ENCODE measurements around the gene ATAD3B.
"Not testable (repeated sequence)": the region's sequence is repeated elsewhere in the genome, so short reads cannot be mapped to it uniquely, and the experiment has no call there.

Gene ATAD3B

GRCh38 chr1:1511533-1512285 is 40.1 kb downstream of the ATAD3B start, which contains the start of gene ATAD3A:
ATAD3A (plus strand) TSS chr1:1512162; CDS start chr1:1512269, 107 bp downstream.
- peak; percentile 99 for DNase-seq (ENCODE audit: low spot score)

DNA sequence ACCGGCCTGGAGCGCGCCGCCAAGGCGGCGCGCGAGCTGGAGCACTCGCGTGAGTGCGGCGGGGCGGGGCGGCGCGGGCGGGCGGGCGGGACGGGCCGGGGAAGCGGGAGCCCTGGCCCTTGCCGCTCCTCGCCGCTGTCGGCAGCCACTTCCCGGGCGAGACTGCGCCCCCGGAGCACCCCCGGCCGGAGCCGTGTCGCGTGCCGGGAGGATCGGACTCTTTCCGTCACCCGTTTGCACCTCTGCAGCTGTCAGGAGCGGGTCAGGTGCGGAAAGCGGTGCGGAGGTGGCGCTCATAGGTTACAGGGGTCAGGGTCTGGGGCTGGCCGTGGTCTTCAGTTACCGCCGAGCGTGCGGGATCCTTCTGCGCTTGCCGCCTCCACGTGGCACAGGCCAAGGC is 40.9 kb downstream of the ATAD3B start:
- DNase-seq (ENCODE audit: low spot score): not testable (repeated sequence)

DNA sequence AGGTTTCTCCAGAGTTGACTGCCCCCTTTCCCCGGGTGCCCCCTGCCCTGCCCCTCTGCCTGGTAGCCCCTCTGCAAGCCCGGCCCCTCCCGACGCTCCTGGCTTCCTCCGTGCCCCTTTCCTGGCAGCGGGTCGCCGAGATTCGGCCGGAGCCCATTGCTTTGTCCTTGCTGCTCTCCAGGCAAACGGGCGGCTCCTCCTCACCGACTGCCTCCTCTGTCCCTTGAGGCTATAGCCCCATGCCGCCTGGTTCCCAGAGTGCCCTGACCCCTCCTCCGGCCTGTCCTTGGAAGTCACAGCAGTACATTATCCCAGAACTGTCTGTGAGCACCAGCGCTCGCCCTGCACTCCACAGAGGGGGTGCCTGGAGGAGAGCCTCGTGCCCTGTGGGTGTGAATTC is 42.1 kb downstream of the ATAD3B start:
- DNase-seq (ENCODE audit: low spot score): not testable (repeated sequence)

DNA sequence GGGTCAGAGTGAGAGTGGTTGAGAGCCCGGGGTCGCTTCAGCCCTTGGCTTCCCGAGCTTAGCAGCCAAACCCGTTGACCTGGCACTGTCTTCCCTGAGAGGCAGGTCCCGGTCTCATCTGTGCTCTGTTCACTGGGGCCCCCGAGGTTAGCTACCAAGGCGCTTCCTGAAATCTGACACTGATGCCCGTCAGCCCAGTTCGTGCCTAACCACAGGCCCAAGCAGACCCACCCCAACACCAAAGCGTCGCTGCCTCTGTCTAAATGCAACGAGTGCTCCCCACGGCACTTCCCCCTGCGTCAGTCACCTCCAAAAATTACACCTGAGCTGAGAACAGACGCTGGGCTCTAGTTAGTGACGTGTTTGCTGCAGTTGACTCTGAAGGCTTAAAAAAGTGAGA is 42.8 kb downstream of the ATAD3B start:
- not testable (repeated sequence) for DNase-seq (ENCODE audit: low spot score)

GRCh38 chr1:1516923-1517322 is 45.4 kb downstream of the ATAD3B start:
- DNase-seq (ENCODE audit: low spot score): not testable (repeated sequence)

GRCh38 chr1:1517973-1518620 is 46.5 kb downstream of the ATAD3B start:
- no peak for DNase-seq (ENCODE audit: low spot score)

DNA sequence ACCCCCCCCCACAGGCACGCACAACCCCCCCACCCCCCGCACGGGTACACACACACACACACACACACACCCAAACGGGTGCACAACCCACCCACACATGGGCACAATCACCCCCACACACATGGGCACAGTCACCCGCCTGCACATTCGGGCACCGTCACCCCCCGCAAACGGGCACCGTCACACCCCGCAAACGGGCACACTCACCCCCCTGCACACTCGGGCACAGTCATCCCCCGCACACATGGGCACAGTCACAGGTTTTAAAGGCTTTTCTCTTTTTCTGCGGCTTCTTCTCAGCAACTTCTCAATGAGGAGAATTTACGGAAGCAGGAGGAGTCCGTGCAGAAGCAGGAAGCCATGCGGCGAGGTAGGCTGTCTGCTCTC is 47.0 kb downstream of the ATAD3B start:
- not testable (repeated sequence) for DNase-seq (ENCODE audit: low spot score)

- DNase-seq (ENCODE audit: low spot score): not testable (repeated sequence)
Measured at GRCh38 chr1:1519805-1520505, 48.4 kb downstream of the ATAD3B start.

- no peak for DNase-seq (ENCODE audit: low spot score)
Measured at GRCh38 chr1:1521331-1521730, 49.8 kb downstream of the ATAD3B start.

GRCh38 chr1:1522536-1522935 is 51.0 kb downstream of the ATAD3B start:
- not testable (repeated sequence) for DNase-seq (ENCODE audit: low spot score)

DNA sequence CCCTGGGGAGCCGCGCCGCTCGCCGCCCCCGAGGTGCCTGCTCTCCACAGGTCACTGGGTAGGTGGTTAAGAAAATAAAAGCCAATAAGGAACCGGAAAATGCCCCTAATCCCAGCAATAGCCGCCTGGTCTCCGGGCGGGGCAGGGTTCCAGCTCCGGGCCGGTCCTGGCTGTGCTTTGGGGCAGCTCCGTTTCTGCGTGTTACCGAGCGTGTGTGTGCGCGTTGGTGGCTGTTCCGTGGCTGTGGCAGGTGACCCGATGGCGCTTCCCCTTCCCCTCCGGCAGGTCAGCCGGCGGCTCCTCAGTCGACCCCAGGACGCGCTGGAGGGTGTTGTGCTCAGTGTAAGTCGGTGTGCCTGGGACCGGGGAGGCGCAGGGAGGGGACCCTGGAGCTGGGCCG is 51.7 kb downstream of the ATAD3B start:
- DNase-seq (ENCODE audit: low spot score): not testable (repeated sequence)

DNA sequence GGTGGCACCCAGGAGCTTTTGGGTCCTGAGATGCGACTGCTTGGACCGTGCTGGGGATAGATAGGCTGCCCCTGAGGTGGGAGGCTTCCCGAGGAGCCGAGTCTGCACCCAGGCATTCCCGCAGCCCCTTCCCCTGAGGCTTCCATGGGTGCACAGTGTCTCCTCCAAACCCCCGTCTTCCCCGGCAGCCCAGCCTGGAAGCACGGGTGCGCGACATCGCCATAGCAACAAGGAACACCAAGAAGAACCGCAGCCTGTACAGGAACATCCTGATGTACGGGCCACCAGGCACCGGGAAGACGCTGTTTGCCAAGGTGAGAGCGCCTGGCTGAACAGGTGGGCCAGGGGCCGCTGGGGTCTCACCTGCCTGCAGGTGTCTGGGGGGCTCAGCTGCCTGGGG is 52.1 kb downstream of the ATAD3B start:
- DNase-seq (ENCODE audit: low spot score): not testable (repeated sequence)

DNA sequence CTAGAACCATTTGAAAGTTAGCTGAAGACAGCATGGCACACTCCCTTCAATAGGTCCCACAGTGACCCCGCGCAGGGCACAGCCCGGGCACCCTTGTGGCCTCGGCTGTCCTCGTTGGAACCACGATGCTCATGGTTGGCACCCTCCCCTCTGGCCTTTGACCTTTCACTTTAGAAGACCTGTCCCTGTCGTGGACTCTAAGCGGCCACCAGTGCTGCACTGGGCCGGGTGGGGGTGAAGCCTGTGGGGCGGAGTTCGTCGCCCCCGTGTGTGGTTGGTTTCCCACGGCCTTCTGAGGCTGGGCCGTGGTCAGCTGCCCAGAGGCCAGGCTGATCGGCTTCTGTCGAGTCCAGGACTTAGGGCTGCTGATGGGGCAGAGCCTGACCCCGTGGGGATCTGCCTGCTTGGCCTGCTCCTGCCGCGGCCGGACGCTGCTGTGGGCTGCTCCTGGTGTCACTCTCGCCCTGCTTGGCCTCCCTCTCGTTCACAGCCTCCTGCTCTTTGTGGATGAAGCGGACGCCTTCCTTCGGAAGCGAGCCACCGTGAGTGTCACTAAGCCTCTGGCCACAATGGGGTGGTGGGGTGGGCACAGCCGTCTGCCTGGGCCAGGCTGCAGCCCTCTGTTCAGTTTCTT is 53.3 kb downstream of the ATAD3B start:
- not testable (repeated sequence) for DNase-seq (ENCODE audit: low spot score)

DNA sequence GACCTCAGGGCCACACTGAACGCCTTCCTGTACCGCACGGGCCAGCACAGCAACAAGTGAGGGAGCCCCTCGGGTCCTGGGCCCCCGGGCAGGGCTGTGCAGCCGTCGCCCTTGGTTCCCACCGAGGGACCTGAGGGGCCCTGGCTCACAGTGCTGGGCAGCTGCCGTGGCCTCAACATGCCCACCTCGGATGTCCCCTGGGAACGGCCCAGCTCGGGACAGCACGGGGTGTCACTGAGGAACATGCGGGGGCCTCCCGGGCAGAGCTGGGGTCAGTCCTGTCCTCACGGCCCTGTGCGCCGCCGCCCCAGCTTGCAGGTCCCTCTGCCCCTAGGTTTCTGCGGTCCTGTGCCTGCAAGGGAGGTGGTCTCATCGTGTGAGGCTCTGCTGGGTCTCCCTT is 54.9 kb downstream of the ATAD3B start:
- not testable (repeated sequence) for DNase-seq (ENCODE audit: low spot score)

- no peak for DNase-seq (ENCODE audit: low spot score)
Measured at GRCh38 chr1:1527092-1527816, 55.7 kb downstream of the ATAD3B start.

DNA sequence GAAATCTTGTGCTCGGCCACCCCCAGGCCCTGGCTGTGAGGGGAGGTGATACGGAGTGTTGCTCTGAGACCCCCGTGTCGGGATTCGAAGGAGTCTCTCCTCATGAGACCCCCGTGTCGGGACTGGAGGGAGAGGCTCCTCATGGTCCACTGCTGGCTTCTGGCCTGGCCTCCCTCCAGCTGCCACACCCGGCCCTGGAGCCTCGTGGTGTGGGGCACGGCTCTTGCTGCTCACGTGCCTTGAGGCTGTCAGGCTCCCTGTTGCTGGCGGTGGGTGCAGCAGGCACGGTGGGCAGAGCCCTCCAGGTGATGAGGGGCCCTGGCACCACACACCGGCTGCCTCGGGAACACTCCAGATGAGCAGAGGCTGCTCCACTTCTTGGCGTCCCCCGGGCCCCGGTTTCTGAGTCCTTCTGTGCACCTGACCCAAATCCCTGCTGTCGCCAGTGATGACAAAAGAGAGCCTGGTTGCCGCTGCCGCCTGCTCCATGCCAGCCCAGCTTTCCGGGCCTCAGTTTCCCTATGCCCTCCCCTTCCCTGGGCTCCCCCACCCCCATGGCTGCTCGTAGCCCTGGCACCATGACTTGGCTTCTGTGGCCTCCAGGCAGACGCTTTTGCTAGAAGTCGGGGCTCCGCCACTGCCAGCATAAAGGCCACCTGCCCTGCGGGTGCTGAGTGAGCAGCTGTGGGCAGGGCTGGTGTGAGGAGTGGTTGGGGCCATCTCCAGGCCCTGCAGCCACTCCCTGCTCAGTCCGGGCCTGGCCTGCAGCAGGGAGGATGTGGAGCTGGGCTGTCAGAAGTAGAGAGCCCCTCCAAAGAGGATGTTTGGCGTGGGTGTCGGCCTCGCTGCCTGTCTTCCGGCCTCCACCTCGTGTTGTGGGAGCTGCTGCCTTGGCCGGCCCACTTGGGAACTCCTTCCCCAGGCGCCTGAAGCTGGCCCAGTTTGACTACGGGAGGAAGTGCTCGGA is 57.0 kb downstream of the ATAD3B start:
- DNase-seq (ENCODE audit: low spot score): peak; percentile 4

DNA sequence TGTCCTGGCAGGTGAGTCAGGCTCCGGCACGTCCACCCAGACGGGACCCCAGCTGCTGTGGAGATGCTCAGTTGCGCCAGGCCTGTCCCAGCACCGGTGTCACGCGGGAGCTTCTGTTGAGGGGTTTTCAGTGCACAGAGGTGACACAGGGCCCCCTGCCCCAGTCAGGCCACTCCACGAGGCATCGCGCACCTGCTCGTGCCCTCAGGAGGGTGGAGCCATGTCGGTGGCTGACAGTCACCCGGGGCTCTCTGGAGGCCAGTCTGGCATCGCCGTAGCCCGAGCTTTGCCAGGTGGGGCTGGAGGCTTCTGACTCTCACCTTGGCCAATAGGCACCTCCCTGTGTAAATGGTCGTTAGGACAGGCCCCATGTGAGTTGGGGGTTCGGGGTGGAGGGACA is 57.8 kb downstream of the ATAD3B start:
- no peak for DNase-seq (ENCODE audit: low spot score)

GRCh38 chr1:1529936-1530335 is 58.4 kb downstream of the ATAD3B start:
- no peak for DNase-seq (ENCODE audit: low spot score)

GRCh38 chr1:1531947-1532346 is 60.4 kb downstream of the ATAD3B start:
- no peak for DNase-seq (ENCODE audit: low spot score)

DNA sequence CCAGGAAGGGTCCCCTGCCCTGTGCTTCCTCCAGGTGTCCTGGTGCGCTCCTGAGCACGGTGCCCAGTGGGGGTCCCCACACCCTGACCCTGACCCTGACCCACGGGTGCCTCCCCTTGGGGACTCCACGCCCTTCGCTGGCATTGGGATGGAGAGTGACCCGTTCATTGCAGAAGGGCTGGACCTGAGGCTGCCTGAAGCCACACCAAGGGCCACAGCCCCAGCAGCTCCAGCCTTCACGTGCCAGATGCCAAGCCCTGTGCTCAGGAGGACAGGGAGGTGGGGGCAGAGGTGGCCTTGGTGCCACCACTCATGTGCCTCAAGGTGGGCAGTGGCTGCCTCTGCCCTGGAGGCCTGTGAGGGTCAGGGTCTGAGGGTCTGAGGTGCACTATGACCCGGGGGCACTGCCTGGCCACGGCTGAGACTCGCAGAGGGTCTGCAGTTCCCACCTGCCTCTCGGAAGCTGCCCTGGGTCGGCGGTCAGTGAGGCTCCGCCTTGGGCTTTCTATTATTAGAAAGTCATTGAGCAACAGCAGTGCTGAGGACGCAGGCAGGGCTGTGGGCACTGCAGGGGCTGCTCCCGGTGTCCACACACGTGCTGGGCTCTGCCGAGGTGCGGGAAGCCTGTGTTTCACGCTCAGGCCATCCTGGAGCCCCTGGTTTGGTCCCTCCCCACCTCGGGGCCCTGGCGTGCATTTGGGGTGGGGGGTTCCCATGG is 61.8 kb downstream of the ATAD3B start:
- DNase-seq (ENCODE audit: low spot score): not testable (repeated sequence)

Data from HuH-7 (cell line).